Activated CD4-positive, CD25-positive, alpha-beta regulatory T cell treated with anti-CD3 and anti-CD28 coated beads, Interleukin-2, amount 50 U/mL, for 16 hours (primary cell): Measurements from ENCODE around the gene CAPN15.
"Not testable (repeated sequence)": the region's sequence is repeated elsewhere in the genome, so short reads cannot be mapped to it uniquely, and the experiment has no call there.

Experiments used
- DNase-seq: peaks from one replicate; pipeline ENCODE4 v3.0.0-alpha.2; 2020; ENCODE audit warnings: low read depth, low spot score

The CAPN15 gene

GRCh38 chr16:591892-592517 is 64.5 kb downstream of the CAPN15 start:
- DNase-seq, result no peak

- DNase-seq, result no peak
These were observed 65.2 kb downstream of the CAPN15 start for GRCh38 chr16:592518-593306.

GRCh38 chr16:593406-593805 is 65.9 kb downstream of the CAPN15 start:
- no peak for DNase-seq

- DNase-seq, result no peak
These were observed 66.3 kb downstream of the CAPN15 start for GRCh38 chr16:593807-594206.

GRCh38 chr16:595094-595528 is 67.6 kb downstream of the CAPN15 start:
- DNase-seq, result no peak

- DNase-seq, result no peak
These were observed 68.6 kb downstream of the CAPN15 start for GRCh38 chr16:595942-596735.

- DNase-seq, result no peak
These were observed 69.2 kb downstream of the CAPN15 start for GRCh38 chr16:596736-597060.

GRCh38 chr16:597655-598054 is 70.1 kb downstream of the CAPN15 start:
- not testable (repeated sequence) for DNase-seq

- no peak for DNase-seq
These were observed 71.6 kb downstream of the CAPN15 start for GRCh38 chr16:598823-599739.

GRCh38 chr16:600781-601180 is 73.3 kb downstream of the CAPN15 start:
- DNase-seq, result no peak

- no peak for DNase-seq
These were observed 76.4 kb downstream of the CAPN15 start for GRCh38 chr16:603933-604332.
